Stimulated activated naive CD8-positive, alpha-beta T cell treated with anti-CD3 and anti-CD28 coated beads, Interleukin-15, amount 100 ng/mL, for 72 hours (primary cell): Measurements from ENCODE around the gene PDIA4.
"Not testable (repeated sequence)": the region's sequence is repeated elsewhere in the genome, so short reads cannot be mapped to it uniquely, and the experiment has no call there.

Experiments
- ATAC-seq: fragments of 150-1000 bp; cut with Tn5 transposase; 2 replicates; pipeline ENCODE4 v1.10.0; 2021; ENCODE audit warnings: mild to moderate bottlenecking, moderate library complexity
- DNase-seq, 2 donors: peaks; one replicate each; pipeline ENCODE4 v3.0.0; 2021 to 2022
- H3K27ac Mint-ChIP-seq, 2 donors: one replicate each; pipeline ENCODE4 v1.8.0; 2022; ENCODE audit warnings: mild to moderate bottlenecking in 2 of 2, mixed read lengths in 2 of 2, moderate library complexity in 2 of 2
- H3K27me3 Mint-ChIP-seq: one replicate; pipeline ENCODE4 v1.8.0; 2022; ENCODE audit warnings: mixed read lengths
- H3K4me1 Mint-ChIP-seq: one replicate; pipeline ENCODE4 v1.8.0; 2022; ENCODE audit warnings: mild to moderate bottlenecking, mixed read lengths
- H3K4me3 Mint-ChIP-seq, 2 donors: one replicate each; pipeline ENCODE4 v1.8.0; 2022; ENCODE audit warnings: mild to moderate bottlenecking in 2 of 2, mixed read lengths in 2 of 2, moderate library complexity in 1 of 2
- H3K9me3 Mint-ChIP-seq, 2 donors: one replicate each; pipeline ENCODE4 v1.8.0; 2022; ENCODE audit warnings: mixed read lengths in 2 of 2

Gene PDIA4

GRCh38 chr7:149016876-149017275, 11.4 kb downstream of the PDIA4 start:
- DNase-seq, result no peak
- no peak overlapping the region for H3K27ac Mint-ChIP-seq
- peaks cover 21% of the 10 kb centered on the region for H3K4me1 Mint-ChIP-seq
- no peaks in the 10 kb centered on the region for H3K9me3 Mint-ChIP-seq
- no peak for ATAC-seq
- no peak overlapping the region for H3K4me3 Mint-ChIP-seq
- no peaks in the 10 kb centered on the region for H3K27me3 Mint-ChIP-seq

- H3K4me3 Mint-ChIP-seq, result no peak overlapping the region
- H3K27me3 Mint-ChIP-seq, result no peaks in the 10 kb centered on the region
- H3K9me3 Mint-ChIP-seq, result no peaks in the 10 kb centered on the region
- H3K27ac Mint-ChIP-seq, result peak overlapping the region; percentile 31 to 35
- ATAC-seq (no peak), DNase-seq (no peak)
- H3K4me1 Mint-ChIP-seq, result peaks cover 28% of the 10 kb centered on the region
Measured at GRCh38 chr7:149014309-149014708, 14.0 kb downstream of the PDIA4 start.

- no peaks in the 10 kb centered on the region for H3K9me3 Mint-ChIP-seq
- H3K4me3 Mint-ChIP-seq, result no peak overlapping the region
- no peaks in the 10 kb centered on the region for H3K27me3 Mint-ChIP-seq
- ATAC-seq (no peak), DNase-seq (no peak)
- H3K27ac Mint-ChIP-seq, result peak overlapping the region; percentile 34 to 68
- H3K4me1 Mint-ChIP-seq, result peaks cover 28% of the 10 kb centered on the region
Measured at GRCh38 chr7:149013876-149014275, 14.4 kb downstream of the PDIA4 start.

- DNase-seq, H3K9me3 Mint-ChIP-seq, H3K27me3 Mint-ChIP-seq, ATAC-seq, H3K4me3 Mint-ChIP-seq: not testable (repeated sequence)
- Mint-ChIP-seq H3K4me1 (peaks cover 28% of the 10 kb centered on the region), H3K27ac (peak overlapping the region in 1 of 2 donors; percentile 74)
Measured at GRCh38 chr7:149012730-149013129, 15.6 kb downstream of the PDIA4 start.

- peaks cover 38% of the 10 kb centered on the region for H3K4me1 Mint-ChIP-seq
- DNase-seq (no peak), ATAC-seq (no peak)
- no peaks in the 10 kb centered on the region for H3K9me3 Mint-ChIP-seq
- no peak overlapping the region for H3K4me3 Mint-ChIP-seq
- peak overlapping the region in 1 of 2 donors; percentile 68 for H3K27ac Mint-ChIP-seq
- H3K27me3 Mint-ChIP-seq, result no peaks in the 10 kb centered on the region
Measured at GRCh38 chr7:149011491-149011890, 16.8 kb downstream of the PDIA4 start.

GRCh38 chr7:149010451-149010850, 17.9 kb downstream of the PDIA4 start:
- no peak for DNase-seq
- no peak overlapping the region for H3K27ac Mint-ChIP-seq
- no peaks in the 10 kb centered on the region for H3K9me3 Mint-ChIP-seq
- H3K4me3 Mint-ChIP-seq, result no peak overlapping the region
- ATAC-seq, result no peak
- H3K27me3 Mint-ChIP-seq, result no peaks in the 10 kb centered on the region
- H3K4me1 Mint-ChIP-seq, result peaks cover 48% of the 10 kb centered on the region

GRCh38 chr7:149009527-149009926, 18.8 kb downstream of the PDIA4 start:
- ATAC-seq, result no peak
- no peak for DNase-seq
- Mint-ChIP-seq H3K27ac (no peak overlapping the region), H3K4me3 (no peak overlapping the region), H3K27me3 (no peaks in the 10 kb centered on the region), H3K9me3 (no peaks in the 10 kb centered on the region), H3K4me1 (peaks cover 46% of the 10 kb centered on the region)

GRCh38 chr7:149007611-149008010, 20.7 kb downstream of the PDIA4 start:
- no peak overlapping the region for H3K27ac Mint-ChIP-seq

GRCh38 chr7:149007146-149007545, 21.2 kb downstream of the PDIA4 start:
- no peaks in the 10 kb centered on the region for H3K9me3 Mint-ChIP-seq

More at GRCh38 chr7:149007611-149008010, 20.7 kb downstream of the PDIA4 start:
- H3K4me1 Mint-ChIP-seq, result peaks cover 35% of the 10 kb centered on the region
- DNase-seq (no peak), ATAC-seq (no peak)
- no peaks in the 10 kb centered on the region for H3K9me3 Mint-ChIP-seq
- H3K27me3 Mint-ChIP-seq, result no peaks in the 10 kb centered on the region
- no peak overlapping the region for H3K4me3 Mint-ChIP-seq

GRCh38 chr7:149006345-149006725, 22.0 kb downstream of the PDIA4 start:
- Mint-ChIP-seq H3K9me3 (no peaks in the 10 kb centered on the region), H3K4me3 (no peak overlapping the region), H3K4me1 (peaks cover 23% of the 10 kb centered on the region), H3K27ac (peak overlapping the region in 1 of 2 donors; percentile 78), H3K27me3 (no peaks in the 10 kb centered on the region)
- ATAC-seq (peak; percentile 11), DNase-seq (no peak)

More at GRCh38 chr7:149007146-149007545, 21.2 kb downstream of the PDIA4 start:
- ATAC-seq (no peak), DNase-seq (no peak)
- no peaks in the 10 kb centered on the region for H3K27me3 Mint-ChIP-seq
- H3K4me3 Mint-ChIP-seq, result no peak overlapping the region
- peaks cover 31% of the 10 kb centered on the region for H3K4me1 Mint-ChIP-seq
- H3K27ac Mint-ChIP-seq, result no peak overlapping the region

- Mint-ChIP-seq H3K27me3 (no peaks in the 10 kb centered on the region), H3K4me3 (no peak overlapping the region), H3K4me1 (peaks cover 21% of the 10 kb centered on the region), H3K27ac (peak overlapping the region in 1 of 2 donors; percentile 95), H3K9me3 (no peaks in the 10 kb centered on the region)
- peak; percentile 89 for ATAC-seq
- DNase-seq, result peak; percentile 74 to 78
Measured at GRCh38 chr7:149005427-149006344, 22.6 kb downstream of the PDIA4 start.

- DNase-seq (no peak), ATAC-seq (no peak)
- H3K9me3 Mint-ChIP-seq, result no peaks in the 10 kb centered on the region
- H3K27me3 Mint-ChIP-seq, result no peaks in the 10 kb centered on the region
- peaks cover 21% of the 10 kb centered on the region for H3K4me1 Mint-ChIP-seq
- H3K4me3 Mint-ChIP-seq, result no peak overlapping the region
- no peak overlapping the region for H3K27ac Mint-ChIP-seq
Measured at GRCh38 chr7:149004405-149005370, 23.6 kb downstream of the PDIA4 start.

GRCh38 chr7:149003560-149004305, 24.6 kb downstream of the PDIA4 start:
- no peak for ATAC-seq
- Mint-ChIP-seq H3K9me3 (no peaks in the 10 kb centered on the region), H3K27me3 (no peaks in the 10 kb centered on the region), H3K4me1 (peaks cover 21% of the 10 kb centered on the region), H3K4me3 (no peak overlapping the region), H3K27ac (no peak overlapping the region)
- DNase-seq, result no peak

- Mint-ChIP-seq H3K27ac (no peak overlapping the region), H3K27me3 (no peaks in the 10 kb centered on the region)
- DNase-seq, result no peak
Measured at GRCh38 chr7:149003018-149003417, 25.3 kb downstream of the PDIA4 start.

GRCh38 chr7:149002604-149003003, 25.7 kb downstream of the PDIA4 start:
- DNase-seq, result no peak
- H3K9me3 Mint-ChIP-seq, result no peaks in the 10 kb centered on the region
- no peaks in the 10 kb centered on the region for H3K27me3 Mint-ChIP-seq
- ATAC-seq, result no peak
- H3K4me1 Mint-ChIP-seq, result peaks cover 21% of the 10 kb centered on the region
- no peak overlapping the region for H3K27ac Mint-ChIP-seq
- H3K4me3 Mint-ChIP-seq, result no peak overlapping the region

More at GRCh38 chr7:149003018-149003417, 25.3 kb downstream of the PDIA4 start:
- Mint-ChIP-seq H3K4me1 (peaks cover 21% of the 10 kb centered on the region), H3K4me3 (no peak overlapping the region), H3K9me3 (no peaks in the 10 kb centered on the region)
- no peak for ATAC-seq
